ELR (cell line): ENCODE measurements around the gene PRKAG1.

Source experiments
- DNase-seq: peaks from one replicate; pipeline ENCODE4 v3.0.0-alpha.2; 2015; ENCODE audit warnings: low read depth

PRKAG1 gene

DNA sequence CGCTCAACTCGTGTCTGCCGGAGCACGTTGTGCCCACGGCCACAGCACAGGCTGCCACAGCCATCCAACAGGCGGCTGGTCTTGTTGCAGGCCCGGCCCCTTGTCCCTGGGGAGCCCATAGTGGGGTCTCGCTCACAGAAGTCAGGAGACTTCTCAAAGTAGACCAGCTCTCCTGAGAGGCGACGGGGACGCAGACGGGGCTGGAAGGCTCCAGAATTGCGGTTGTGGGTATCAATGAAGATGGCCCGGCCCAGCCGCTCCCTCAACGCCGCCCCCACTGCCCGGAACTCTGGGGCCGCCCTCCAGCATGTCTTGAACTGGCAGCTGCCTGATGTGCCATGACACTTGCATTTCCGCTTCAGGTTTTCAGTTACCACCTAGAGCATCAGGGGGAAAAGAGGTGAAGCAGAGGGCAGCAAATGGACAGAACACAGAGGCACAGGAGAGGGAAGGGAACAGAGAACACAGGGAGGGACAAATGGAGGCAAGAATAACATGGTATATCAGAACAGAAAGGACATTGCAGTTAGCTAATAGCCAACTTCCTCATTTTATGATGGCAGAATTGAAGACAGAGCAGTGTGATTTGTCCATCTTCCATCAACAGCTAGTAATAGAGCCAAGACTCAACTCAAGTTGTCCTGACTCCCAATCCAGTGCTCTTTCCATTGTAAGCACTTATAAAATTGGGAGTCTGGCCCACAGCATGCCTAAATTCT is 52.2 kb downstream of the PRKAG1 start:
- DNase-seq, result no peak

DNA sequence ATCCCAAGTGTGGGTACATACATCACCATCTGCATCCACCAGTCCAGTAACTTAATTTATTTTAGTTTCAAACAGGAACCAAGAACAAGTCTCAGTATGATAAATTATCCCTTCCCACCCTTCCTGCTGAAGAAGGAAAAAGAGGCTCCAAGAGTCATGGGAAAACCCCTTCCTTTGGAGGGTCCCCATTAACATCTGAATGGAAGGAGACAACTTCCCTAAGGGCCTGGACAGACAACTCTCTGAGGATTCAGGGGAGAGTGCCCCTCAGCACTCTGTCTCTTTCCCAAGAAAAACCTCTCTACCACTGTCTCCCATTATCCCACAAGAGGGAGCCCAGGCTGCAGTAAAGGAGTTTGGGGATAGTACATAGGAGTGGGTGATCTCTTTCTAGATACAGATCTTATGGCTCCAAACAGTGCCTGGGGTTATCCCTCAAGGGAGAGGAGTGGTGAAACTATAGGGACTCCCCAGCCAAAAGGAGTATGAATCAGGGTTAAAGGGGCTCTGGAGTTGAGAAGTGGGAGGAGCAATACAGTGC is 53.2 kb downstream of the PRKAG1 start:
- DNase-seq, result peak; percentile 56

DNA sequence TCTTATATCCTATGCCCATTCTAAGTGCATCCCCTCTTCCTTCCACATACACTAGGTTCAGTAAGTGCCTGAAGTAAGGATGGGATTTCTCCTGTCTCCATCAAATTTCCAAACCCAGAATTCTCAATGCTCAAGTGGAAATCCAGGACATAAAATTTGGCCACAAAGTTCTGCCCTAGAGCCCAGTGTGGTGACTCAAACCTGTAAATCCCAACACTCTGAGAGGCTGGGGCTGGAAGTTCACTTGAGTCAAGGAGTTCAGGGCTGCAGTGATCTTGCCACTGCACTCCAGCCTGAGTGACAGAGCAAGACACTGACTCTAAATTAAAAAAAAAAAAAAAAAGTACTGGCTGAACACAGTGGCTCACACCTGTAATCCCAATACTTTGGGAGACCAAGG is 56.8 kb downstream of the PRKAG1 start:
- peak; percentile 58 for DNase-seq

DNA sequence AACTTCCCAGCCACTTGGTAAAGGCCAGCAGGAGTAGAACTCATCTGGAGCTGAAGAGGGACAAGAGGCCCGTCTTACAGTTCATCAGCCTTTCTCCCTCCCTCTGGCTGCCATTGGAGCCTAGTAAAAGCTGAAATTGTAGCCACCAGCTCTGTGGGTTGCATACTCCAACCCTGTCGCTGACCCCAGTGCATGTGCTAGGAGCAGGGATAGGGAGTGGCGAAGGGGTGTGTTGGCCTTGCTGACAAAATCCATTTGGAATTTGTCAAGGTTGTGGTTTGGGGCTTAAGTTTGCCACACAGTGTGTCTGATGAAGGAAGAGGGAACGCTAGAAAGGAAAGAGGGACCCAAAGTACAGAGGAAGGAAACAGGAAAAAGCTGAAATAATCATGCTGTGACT is 57.2 kb downstream of the PRKAG1 start:
- DNase-seq, result peak; percentile 55

DNA sequence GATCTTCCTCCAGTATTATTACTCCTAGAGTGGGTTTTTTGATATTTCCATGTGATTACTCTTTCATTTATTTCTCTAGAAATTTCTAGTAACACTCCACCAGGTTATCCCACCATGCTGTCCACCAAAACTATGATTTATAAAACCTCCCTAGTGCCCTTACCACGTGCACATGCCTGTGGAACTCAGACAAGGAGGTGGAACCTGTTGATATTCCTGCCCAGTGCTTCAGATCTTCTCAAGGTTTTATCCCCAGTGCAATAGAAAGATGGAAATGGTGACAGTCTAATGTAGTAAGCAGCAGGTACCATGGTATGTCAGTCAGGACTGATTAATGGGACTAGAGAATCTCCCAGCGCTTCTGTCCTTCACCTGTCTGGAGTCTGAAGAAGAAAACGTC is 57.7 kb downstream of the PRKAG1 start:
- DNase-seq, result no peak

DNA sequence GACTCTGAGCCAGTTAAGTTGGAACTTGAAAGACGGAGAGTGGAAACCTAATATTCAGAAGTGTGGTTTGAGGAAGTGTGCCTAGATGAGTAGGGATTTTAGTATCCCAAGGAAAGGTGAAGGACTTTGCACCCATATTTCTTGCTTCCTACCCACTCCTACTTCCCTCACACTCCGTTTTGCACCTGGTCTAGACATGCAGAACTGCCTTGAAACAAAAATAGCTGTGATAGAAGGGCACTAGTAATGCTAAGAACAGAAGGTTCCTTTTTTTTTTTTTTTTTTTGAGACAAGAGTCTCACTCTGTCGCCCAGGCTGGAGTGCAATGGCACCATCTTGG is 60.6 kb downstream of the PRKAG1 start:
- no peak for DNase-seq

DNA sequence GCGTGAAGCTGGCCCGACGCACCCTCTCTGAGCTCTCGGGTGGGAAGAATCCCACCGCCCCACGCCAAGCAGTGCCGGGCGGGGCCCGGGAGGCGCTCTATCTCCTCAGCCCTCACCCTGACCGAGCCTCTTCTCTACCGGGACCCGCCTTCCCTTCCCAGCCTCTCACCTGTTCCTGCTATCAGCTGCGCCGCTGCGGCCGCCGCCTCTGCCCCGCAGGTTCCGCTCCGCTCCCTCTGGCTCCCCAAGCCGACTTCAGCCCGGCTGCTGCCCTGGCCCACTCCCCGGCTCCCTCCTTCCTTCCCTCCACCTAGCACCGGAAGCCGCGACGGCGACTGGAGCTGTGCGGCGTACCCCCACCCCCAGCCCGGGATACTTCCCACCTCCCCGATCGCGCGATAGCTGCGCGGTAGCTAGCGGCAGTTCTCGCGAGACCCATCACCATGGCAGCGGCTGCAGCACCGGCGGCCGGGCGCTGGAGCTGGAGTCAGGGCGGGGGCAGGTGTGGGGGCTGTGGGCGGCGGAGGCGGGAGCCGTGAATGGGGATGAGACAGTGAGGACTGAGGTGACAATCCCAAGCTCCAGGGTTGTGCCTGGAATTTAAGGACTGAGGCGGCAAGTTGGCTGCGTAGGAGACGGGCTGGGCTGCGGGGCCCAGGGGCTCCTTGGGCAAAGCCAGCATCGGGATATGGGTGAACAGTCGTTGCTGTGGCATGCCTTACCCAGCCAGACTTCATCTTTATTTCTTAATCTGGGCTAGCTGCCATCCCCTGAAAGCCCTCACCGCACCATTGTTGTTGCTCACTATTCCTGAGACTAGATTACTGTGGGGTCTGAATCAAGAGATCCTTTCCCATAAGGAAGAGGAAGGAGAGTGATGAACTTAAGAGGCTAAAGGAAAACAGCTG is 61.2 kb downstream of the PRKAG1 start, which contains the start of gene ARF3:
Gene ARF3 (minus strand): TSS at position 347 of the 908 bp plus-strand sequence. CDS start 16,392 bp downstream, outside the sequence.
- DNase-seq, result peak; percentile 95

DNA sequence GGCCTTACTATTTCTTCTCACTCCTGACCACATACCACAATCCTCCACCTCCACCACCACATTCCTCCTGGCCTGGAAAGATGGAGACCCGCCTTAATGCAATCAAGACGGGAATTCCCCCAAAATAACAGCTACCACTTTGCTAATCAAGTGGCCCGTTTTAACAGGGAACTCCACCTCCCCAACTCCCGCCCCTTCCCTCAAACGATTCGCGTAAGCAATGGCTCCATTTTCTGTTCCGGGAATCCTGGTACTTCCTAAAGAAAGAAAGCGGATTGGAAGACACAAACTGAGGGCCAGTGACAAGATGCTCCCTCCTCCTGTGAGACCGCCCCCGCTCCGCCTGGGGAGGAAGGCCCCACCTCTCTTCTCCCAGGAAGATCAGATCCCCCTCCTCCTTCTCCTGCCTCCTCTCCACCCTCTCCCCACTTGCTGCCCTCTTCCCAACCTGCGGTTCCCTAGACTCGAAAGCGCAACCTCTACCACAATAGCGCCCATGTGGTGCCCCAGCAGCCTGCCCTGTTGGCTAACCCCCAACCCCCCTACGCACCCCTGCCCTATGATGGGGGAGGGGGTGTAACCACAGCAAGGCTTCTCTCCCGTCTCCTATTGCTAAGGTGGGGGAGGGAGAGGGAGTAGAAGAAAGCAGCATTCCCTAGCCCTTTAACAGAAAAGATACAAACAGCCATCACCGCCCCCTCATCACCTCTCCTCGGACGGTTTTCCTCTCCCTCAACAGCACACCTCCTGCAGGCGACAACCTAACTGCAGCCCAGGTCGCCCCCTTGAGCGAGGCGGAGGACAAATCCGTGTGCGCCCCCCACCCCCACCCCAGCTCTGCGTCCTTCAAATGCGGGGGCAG is 62.1 kb downstream of the PRKAG1 start:
- peak; percentile 98 for DNase-seq

DNA sequence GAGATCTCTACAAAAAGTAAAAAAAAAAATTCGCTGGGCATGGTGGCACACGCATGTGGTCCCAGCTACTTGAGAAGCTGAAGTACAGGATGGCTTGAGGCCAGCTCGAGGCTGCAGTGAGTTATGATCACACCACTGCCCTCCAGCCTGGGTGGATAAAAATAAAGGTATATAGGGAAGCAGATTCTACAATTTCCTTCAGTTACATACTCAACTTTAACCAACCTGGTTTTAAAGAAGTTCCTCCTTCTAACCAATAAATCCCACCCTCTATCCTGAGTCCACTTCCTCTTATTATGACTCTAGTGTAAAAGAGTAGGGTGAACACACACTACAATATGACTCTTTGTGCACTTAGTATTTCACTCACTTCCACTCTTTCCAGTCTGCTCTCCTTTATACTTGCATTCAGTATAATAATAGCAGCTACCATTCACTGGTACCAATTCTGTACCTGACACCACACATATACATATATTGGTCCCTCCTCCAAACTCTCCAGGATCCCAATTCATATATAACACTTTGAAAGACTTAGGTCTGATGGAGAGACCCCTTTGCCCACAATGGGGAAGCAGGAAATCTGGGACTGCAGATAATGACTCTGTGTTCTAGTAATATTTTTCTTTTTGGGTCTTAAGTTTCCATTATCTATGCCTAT is 63.6 kb downstream of the PRKAG1 start:
- DNase-seq, result no peak

DNA sequence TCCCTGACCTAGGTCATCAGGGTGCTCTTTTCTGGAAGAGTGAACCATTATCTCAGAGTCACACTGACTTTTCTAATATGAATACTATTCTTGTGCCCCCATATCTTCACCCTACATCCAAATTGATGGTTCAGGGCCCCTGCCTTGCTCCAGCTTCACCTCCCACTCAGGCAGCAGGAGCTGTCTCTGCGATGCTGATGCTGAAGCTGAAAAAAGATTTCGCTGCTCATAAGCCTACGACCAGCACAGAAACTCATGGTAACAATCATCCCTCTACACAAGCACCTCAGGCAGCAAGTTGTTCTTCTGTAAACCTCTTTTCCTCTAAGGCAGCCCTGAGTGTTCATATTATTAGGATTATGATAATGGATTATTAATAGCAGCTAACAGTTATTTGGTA is 64.5 kb downstream of the PRKAG1 start:
- DNase-seq, result no peak

DNA sequence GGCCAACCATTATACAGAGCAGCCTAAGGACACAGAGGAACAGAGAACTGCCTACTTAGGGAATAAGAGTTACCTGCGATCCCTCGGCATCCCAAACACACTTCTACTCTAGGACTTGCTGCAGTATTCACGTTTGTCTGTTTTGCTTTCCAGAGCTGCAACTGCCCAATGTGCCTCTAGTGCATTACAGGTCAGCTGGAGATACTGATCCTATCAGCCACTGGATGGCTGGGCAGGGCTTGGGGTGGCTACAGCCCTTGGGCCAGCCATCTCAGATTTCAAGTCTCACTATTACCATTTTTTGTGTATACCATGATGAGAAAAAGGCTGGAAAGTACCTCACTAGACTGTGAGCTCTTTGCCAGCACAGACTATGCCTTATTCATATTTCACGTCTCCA is 65.9 kb downstream of the PRKAG1 start:
- DNase-seq, result no peak
